Adipocyte (in vitro differentiated cells): ENCODE data around the gene TM4SF20.

ENCODE experiments used
- DNase-seq: peaks from one replicate; pipeline ENCODE4 v3.0.0-alpha.2; 2015; ENCODE audit warnings: low read depth
- H3K27me3 ChIP-seq: replicated peaks from 2 replicates; pipeline ENCODE4 v1.7.0; 2013; ENCODE audit warnings: mild to moderate bottlenecking, low read length, moderate library complexity; ENCODE audit not compliant: control insufficient read depth, insufficient read depth
- H3K36me3 ChIP-seq: 2 replicates; pipeline ENCODE4 v1.7.0; 2013; ENCODE audit warnings: low read length, mild to moderate bottlenecking, moderate library complexity; ENCODE audit not compliant: control insufficient read depth, insufficient read depth, severe bottlenecking
- H3K4me1 ChIP-seq: 2 replicates; pipeline ENCODE4 v1.7.0; 2013; ENCODE audit warnings: mild to moderate bottlenecking, low read length, moderate library complexity; ENCODE audit not compliant: control insufficient read depth, insufficient read depth
- H3K4me3 ChIP-seq: 2 replicates; pipeline ENCODE4 v1.7.0; 2013; ENCODE audit warnings: mild to moderate bottlenecking, low read length, moderate library complexity
- H3K9ac ChIP-seq: 2 replicates; pipeline ENCODE4 v1.7.0; 2013; ENCODE audit warnings: mild to moderate bottlenecking, low read length, moderate library complexity
- H3K9me3 ChIP-seq: 2 replicates; pipeline ENCODE4 v1.7.0; 2013; ENCODE audit warnings: mild to moderate bottlenecking, low read length, moderate library complexity; ENCODE audit not compliant: control insufficient read depth

TM4SF20 gene

GRCh38 chr2:227411320-227411989 is 32.3 kb upstream of the TM4SF20 start:
- no peaks in the 10 kb centered on the region for H3K36me3 ChIP-seq
- no peak overlapping the region for H3K4me3 ChIP-seq
- no peaks in the 10 kb centered on the region for H3K27me3 ChIP-seq
- DNase-seq, result no peak
- no peak overlapping the region for H3K9ac ChIP-seq
- no peaks in the 10 kb centered on the region for H3K9me3 ChIP-seq
- peaks cover 30% of the 10 kb centered on the region for H3K4me1 ChIP-seq

- no peaks in the 10 kb centered on the region for H3K36me3 ChIP-seq
- peak; percentile 59 for DNase-seq
- H3K4me3 ChIP-seq, result no peak overlapping the region
- H3K9ac ChIP-seq, result no peak overlapping the region
- H3K27me3 ChIP-seq, result no peaks in the 10 kb centered on the region
- no peaks in the 10 kb centered on the region for H3K9me3 ChIP-seq
- peaks cover 20% of the 10 kb centered on the region for H3K4me1 ChIP-seq
Measured at GRCh38 chr2:227410191-227410590, 31.1 kb upstream of the TM4SF20 start.

- no peak for DNase-seq
- H3K4me1 ChIP-seq, result peaks cover 11% of the 10 kb centered on the region
- no peak overlapping the region for H3K4me3 ChIP-seq
- H3K27me3 ChIP-seq, result no peaks in the 10 kb centered on the region
- H3K36me3 ChIP-seq, result no peaks in the 10 kb centered on the region
- H3K9ac ChIP-seq, result no peak overlapping the region
- no peaks in the 10 kb centered on the region for H3K9me3 ChIP-seq
Measured at GRCh38 chr2:227407591-227408151, 28.6 kb upstream of the TM4SF20 start.

DNA sequence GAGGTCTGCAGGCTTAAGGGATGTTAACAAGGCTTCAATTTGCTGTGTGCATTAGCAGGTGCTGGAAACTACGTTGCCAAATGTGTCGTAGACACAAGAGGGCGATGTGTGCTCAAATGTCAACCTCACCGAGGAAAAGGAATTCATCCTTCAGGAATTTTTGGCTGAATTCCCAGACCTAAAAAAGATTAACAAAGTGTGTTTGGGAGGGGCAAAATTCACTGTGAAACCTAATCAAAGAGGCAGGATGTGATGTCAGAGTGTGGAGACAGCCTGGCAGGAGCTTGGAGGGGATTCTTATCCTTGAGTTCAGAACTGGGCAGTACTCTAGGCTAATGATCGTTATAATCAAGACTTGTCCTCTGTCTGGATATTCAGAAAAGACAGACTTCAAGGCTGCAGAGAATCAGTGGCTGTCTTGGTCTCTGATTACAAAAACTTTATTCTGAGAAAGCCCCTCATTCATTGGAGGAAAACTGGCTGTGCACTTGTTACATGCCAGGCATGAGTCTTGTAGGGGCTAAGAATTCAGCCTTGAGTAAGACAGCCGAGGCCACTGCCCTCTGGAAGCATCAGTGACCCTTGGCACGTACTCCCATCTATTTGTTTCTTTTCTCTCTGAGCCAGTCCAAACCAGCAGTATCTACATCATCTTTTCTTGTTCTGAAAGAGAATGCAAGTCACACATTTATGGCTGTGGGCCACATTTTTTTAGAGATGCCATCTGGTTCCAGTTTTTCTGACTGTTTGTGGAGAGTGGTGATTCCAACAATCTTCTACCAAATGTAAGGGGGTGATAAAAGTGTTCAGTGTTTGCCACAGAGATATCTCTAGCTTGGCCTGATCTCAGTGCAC is 27.3 kb upstream of the TM4SF20 start:
- H3K27me3 ChIP-seq, result no peaks in the 10 kb centered on the region
- H3K9ac ChIP-seq, result peak overlapping the region; percentile 55
- no peaks in the 10 kb centered on the region for H3K9me3 ChIP-seq
- H3K36me3 ChIP-seq, result no peaks in the 10 kb centered on the region
- peaks cover 11% of the 10 kb centered on the region for H3K4me1 ChIP-seq
- peak; percentile 99 for DNase-seq
- H3K4me3 ChIP-seq, result peak overlapping the region; percentile 43

- H3K9me3 ChIP-seq, result no peaks in the 10 kb centered on the region
- H3K9ac ChIP-seq, result no peak overlapping the region
- H3K4me1 ChIP-seq, result peaks cover 11% of the 10 kb centered on the region
- no peak for DNase-seq
- no peaks in the 10 kb centered on the region for H3K27me3 ChIP-seq
- no peak overlapping the region for H3K4me3 ChIP-seq
- H3K36me3 ChIP-seq, result no peaks in the 10 kb centered on the region
Measured at GRCh38 chr2:227404585-227405271, 25.6 kb upstream of the TM4SF20 start.

- Histone ChIP-seq H3K27me3 (no peaks in the 10 kb centered on the region), H3K4me1 (peaks cover 11% of the 10 kb centered on the region), H3K9ac (no peak overlapping the region), H3K4me3 (no peak overlapping the region), H3K9me3 (no peaks in the 10 kb centered on the region), H3K36me3 (no peaks in the 10 kb centered on the region)
- no peak for DNase-seq
Measured at GRCh38 chr2:227402959-227403358, 23.9 kb upstream of the TM4SF20 start.

DNA sequence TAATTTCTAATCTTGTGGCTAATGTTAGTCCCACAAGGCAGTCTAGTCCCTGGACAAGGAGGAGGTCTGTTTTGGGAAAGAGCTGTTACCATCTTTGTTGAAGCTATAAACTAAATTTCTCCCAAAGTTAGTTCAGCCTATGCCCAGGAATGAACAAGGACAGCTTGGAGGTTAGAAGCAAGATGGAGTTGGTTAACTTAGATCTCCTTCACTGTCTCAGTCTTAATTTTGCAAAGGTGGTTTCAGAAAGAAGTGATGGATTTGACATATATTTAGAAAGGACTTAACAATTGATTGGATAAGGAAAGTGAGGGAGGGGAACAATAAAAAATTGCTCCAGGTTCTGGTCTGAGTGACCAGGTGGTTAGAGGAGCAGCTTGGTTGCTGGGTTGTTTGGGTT is 23.2 kb upstream of the TM4SF20 start:
- DNase-seq, result no peak
- peaks cover 11% of the 10 kb centered on the region for H3K4me1 ChIP-seq
- no peaks in the 10 kb centered on the region for H3K9me3 ChIP-seq
- no peak overlapping the region for H3K9ac ChIP-seq
- H3K36me3 ChIP-seq, result no peaks in the 10 kb centered on the region
- H3K27me3 ChIP-seq, result no peaks in the 10 kb centered on the region
- no peak overlapping the region for H3K4me3 ChIP-seq

- H3K9me3 ChIP-seq, result no peaks in the 10 kb centered on the region
- no peak for DNase-seq
- H3K9ac ChIP-seq, result no peak overlapping the region
- H3K27me3 ChIP-seq, result no peaks in the 10 kb centered on the region
- H3K4me1 ChIP-seq, result peaks cover 4% of the 10 kb centered on the region
- H3K4me3 ChIP-seq, result no peak overlapping the region
- H3K36me3 ChIP-seq, result no peaks in the 10 kb centered on the region
Measured at GRCh38 chr2:227401550-227401949, 22.4 kb upstream of the TM4SF20 start.

DNA sequence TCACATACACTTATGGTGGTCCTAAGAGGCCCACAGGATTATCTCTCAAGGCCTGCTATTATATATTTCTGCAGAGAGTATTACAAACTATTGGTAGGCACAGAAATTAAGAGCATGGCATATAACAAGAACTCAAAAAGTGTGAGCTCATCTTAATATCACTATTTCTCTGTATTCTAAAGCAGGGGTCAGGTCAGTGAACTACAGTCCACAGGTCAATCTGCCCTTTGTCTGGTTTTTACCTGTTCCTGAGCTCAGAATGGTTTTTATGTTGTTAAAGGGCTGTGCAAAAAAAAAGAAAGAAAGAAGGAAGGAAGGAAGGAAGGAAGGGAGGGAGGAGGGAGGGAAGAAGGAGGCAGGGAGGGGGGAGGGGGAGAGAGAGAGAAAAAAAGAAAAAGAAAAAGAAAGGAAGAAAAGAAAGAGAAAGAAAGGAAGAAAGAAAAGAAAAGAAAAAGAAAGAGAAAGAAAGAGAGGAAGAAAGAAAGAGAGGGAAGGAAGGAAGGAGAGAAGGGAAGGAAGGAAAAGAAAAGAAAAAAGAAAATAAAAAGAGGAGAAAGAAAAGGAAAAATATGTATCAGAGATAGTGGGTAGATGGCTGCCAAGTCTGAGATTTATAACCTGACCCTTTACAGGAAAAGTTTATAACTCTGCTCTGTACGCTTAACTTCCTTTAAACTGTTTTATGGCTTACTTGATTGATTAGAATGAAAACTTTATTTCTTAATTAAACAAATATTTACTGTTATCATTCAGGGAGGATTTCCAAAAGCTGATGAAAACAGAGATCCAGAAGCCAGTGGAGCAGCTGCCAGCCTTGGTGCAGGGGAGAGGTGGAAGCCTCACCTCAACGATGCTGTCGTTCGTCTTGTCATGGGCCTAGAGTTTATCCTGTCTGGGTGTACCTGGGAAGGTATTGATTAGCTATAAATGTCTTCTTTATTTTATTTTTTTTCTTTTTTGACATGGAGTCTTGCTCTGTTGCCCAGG is 19.9 kb upstream of the TM4SF20 start:
- Histone ChIP-seq H3K9ac (no peak overlapping the region), H3K36me3 (no peaks in the 10 kb centered on the region), H3K27me3 (no peaks in the 10 kb centered on the region), H3K9me3 (no peaks in the 10 kb centered on the region), H3K4me1 (no peaks in the 10 kb centered on the region), H3K4me3 (no peak overlapping the region)
- DNase-seq, result no peak

DNA sequence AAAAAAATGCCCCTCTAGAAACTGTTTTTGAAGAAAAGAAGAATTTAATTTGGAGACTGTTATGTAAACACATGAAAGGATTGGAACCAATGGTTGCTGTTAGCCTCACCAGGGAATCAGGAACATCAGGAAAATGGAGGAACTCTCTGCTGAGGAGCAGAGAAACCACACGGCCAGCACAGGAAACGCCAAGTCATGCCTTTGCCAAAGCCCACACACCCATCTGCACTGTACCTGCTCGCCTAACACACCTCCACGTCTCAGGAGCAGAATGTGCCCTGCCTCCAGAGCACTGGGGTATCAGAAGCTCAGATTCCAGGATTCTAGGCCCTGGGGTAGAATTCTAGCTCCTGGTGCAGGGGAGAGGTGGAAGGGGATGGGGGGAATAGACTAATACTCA is 18.5 kb upstream of the TM4SF20 start:
- no peaks in the 10 kb centered on the region for H3K9me3 ChIP-seq
- no peaks in the 10 kb centered on the region for H3K27me3 ChIP-seq
- H3K9ac ChIP-seq, result no peak overlapping the region
- peaks cover 5% of the 10 kb centered on the region for H3K4me1 ChIP-seq
- no peak overlapping the region for H3K4me3 ChIP-seq
- no peak for DNase-seq
- H3K36me3 ChIP-seq, result no peaks in the 10 kb centered on the region
